SU-DHL-6 (cell line): ENCODE results near the gene NSF.

Experiments
- CTCF ChIP-seq: fragments of 200-600 bp; sonication (generic); IDR thresholded peaks from one replicate; pipeline ENCODE4 v1.5.1; 2017; ENCODE audit warnings: antibody characterized with exemption, mild to moderate bottlenecking, low read length, moderate library complexity; ENCODE audit not compliant: insufficient read depth, poor library complexity, severe bottlenecking
- EZH2phosphoT487 ChIP-seq: fragments of 200-600 bp; sonication (generic), shearing (Covaris generic); conservative IDR thresholded peaks from 2 replicates; pipeline ENCODE4 v1.6.1; 2018; ENCODE audit warnings: mild to moderate bottlenecking, antibody characterized with exemption, low read length, moderate library complexity, mixed read lengths

- no peak for TF ChIP-seq CTCF
- no peak for TF ChIP-seq EZH2phosphoT487
Measured at GRCh38 chr17:46741122-46741730, 150.8 kb downstream of the NSF start.
